SK-N-SH treated with all-trans-retinoic acid at 6 μM for 48 hours (cell line): Measurements from ENCODE around the gene P2RX4.
"Not testable (repeated sequence)": the region's sequence is repeated elsewhere in the genome, so short reads cannot be mapped to it uniquely, and the experiment has no call there.

ENCODE experiments used
- ATAC-seq: fragments of 200-7000 bp; cut with Tn5 transposase; 3 replicates; pipeline ENCODE4 v1.9.1; 2020; ENCODE audit warnings: mild to moderate bottlenecking, moderate library complexity
- ARNTL ChIP-seq: fragments of 450-650 bp; formaldehyde crosslinking; IDR thresholded peaks from 2 replicates; pipeline ENCODE4 v1.5.0; 2020; ENCODE audit warnings: low read depth, mild to moderate bottlenecking, moderate library complexity, borderline replicate concordance
- BACH2 ChIP-seq: fragments of 250-450 bp; sonication (Bioruptor Pico); IDR thresholded peaks from 2 replicates; pipeline ENCODE4 v1.9.0; 2021; ENCODE audit warnings: mild to moderate bottlenecking, borderline replicate concordance
- ESRRG ChIP-seq: fragments of 250-450 bp; sonication (Bioruptor Pico); IDR thresholded peaks from 2 replicates; pipeline ENCODE4 v1.6.1; 2021; ENCODE audit warnings: mild to moderate bottlenecking
- GLIS3 ChIP-seq: fragments of 250-450 bp; sonication (Bioruptor Pico); IDR thresholded peaks from 2 replicates; pipeline ENCODE4 v1.5.0; 2020; ENCODE audit warnings: mild to moderate bottlenecking, moderate library complexity
- ISL1 ChIP-seq: fragments of 250-450 bp; sonication (Bioruptor Pico); IDR thresholded peaks from 2 replicates; pipeline ENCODE4 v2.1.2; 2022; ENCODE audit warnings: mild to moderate bottlenecking, moderate library complexity
- OSR1 ChIP-seq: fragments of 250-450 bp; sonication (Bioruptor Pico); IDR thresholded peaks from 2 replicates; pipeline ENCODE4 v1.8.0; 2022; ENCODE audit warnings: moderate library complexity, mild to moderate bottlenecking, inconsistent platforms
- PPARA ChIP-seq: fragments of 250-450 bp; sonication (Bioruptor Pico); IDR thresholded peaks from 2 replicates; pipeline ENCODE4 v1.5.0; 2020; ENCODE audit warnings: mild to moderate bottlenecking, borderline replicate concordance
- RARB ChIP-seq: fragments of 250-450 bp; sonication (Bioruptor Pico); IDR thresholded peaks from 2 replicates; pipeline ENCODE4 v1.8.0; 2021; ENCODE audit warnings: mild to moderate bottlenecking, moderate library complexity
- SNAI2 ChIP-seq: fragments of 250-450 bp; sonication (Bioruptor Pico); IDR thresholded peaks from 2 replicates; pipeline ENCODE4 v1.5.0; 2020; ENCODE audit warnings: mild to moderate bottlenecking, moderate library complexity
- TCF4 ChIP-seq: fragments of 250-450 bp; sonication (Bioruptor Pico); IDR thresholded peaks from 2 replicates; pipeline ENCODE4 v1.8.0; 2021; ENCODE audit warnings: mild to moderate bottlenecking, moderate library complexity, borderline replicate concordance
- TOX ChIP-seq: fragments of 250-450 bp; sonication (Bioruptor Pico); IDR thresholded peaks from 2 replicates; pipeline ENCODE4 v1.8.0; 2021; ENCODE audit warnings: mild to moderate bottlenecking, moderate library complexity, borderline replicate concordance
- ZC3H10 ChIP-seq: fragments of 250-450 bp; sonication (Bioruptor Pico); IDR thresholded peaks from 2 replicates; pipeline ENCODE4 v1.5.1; 2021; ENCODE audit warnings: mild to moderate bottlenecking, moderate library complexity
- ZFP3 ChIP-seq: fragments of 250-450 bp; sonication (Bioruptor Pico); IDR thresholded peaks from 2 replicates; pipeline ENCODE4 v1.5.0; 2020; ENCODE audit warnings: mild to moderate bottlenecking, moderate library complexity
- ZFP30 ChIP-seq: fragments of 450-650 bp; formaldehyde crosslinking; IDR thresholded peaks from 2 replicates; pipeline ENCODE4 v1.5.0; 2022; ENCODE audit warnings: mild to moderate bottlenecking, moderate library complexity
- ZNF565 ChIP-seq: fragments of 450-650 bp; formaldehyde crosslinking; conservative IDR thresholded peaks from 2 replicates; pipeline ENCODE4 v1.5.0; 2020; ENCODE audit warnings: low read depth, mild to moderate bottlenecking, moderate library complexity
- ZNF70 ChIP-seq: fragments of 450-650 bp; formaldehyde crosslinking; IDR thresholded peaks from 2 replicates; pipeline ENCODE4 v1.5.0; 2020; ENCODE audit warnings: mild to moderate bottlenecking, moderate library complexity
- ZNF8 ChIP-seq: fragments of 450-650 bp; formaldehyde crosslinking; IDR thresholded peaks from 2 replicates; pipeline ENCODE4 v1.5.0; 2020; ENCODE audit warnings: mild to moderate bottlenecking, moderate library complexity
- TF ChIP-seq, protein P1 (sequence below): fragments of 250-450 bp; sonication (Bioruptor Pico); IDR thresholded peaks from 2 replicates; pipeline ENCODE4 v1.5.1; 2020; ENCODE audit warnings: low read depth, mild to moderate bottlenecking, moderate library complexity
- TF ChIP-seq, protein P2 (sequence below): fragments of 250-450 bp; sonication (Bioruptor Pico); IDR thresholded peaks from 2 replicates; pipeline ENCODE4 v1.8.0; 2021; ENCODE audit warnings: low read depth, mild to moderate bottlenecking, moderate library complexity, borderline replicate concordance
- TF ChIP-seq, protein P3 (sequence below): fragments of 250-450 bp; sonication (Bioruptor Pico); IDR thresholded peaks from 2 replicates; pipeline ENCODE4 v1.8.0; 2020; ENCODE audit warnings: mild to moderate bottlenecking, moderate library complexity, borderline replicate concordance

The P2RX4 gene

DNA sequence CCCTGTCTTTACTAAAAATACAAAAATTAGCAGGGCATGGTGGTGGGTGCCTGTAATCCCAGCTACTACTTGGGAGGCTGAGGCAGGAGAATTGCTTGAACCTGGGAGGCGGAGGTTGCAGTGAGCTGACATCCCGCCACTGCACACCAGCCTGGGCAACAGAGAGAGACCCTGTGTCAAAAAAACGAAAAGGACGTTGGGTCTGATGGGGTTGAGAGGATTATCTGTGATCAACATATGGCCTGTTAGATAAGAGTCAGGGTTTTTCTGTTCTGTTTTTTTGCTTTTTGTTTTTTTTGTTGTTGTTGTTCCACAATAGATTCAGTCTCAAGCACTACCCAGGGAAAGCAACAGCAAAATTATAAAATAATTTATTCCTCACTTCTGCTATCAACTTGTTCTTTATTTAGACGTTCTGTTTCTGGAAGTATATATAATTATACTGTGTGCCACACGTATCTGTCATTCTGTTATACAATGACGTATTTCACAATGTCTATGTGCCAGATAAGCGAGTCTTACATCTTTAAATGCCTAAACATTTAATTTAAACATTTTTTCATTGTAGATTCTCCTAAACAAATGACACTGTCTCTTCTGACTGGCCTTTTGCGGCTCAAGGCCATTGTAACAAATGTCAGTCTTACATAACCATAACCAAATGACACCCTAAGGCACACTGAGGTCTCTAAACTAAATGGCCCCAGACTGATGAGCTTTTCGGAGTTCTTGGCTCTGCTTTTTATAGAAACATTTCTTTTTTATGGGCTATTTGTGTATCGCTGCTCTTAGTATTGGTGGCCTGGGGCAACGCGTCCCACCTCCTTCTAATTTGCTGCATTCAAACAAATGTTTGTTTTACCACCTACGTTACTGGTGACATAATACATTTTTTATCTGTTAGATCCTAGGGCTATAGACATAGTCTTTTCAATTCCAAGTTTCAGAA is 7.2 kb upstream of the P2RX4 start:
- no peak; the same call in 2 of the 3 replicates for ATAC-seq
- TF ChIP-seq TCF4 (CRISPR knock-in tag) (peak; percentile 61; the same call in 1 of the 2 replicates), GLIS3 (CRISPR knock-in tag) (no peak)

DNA sequence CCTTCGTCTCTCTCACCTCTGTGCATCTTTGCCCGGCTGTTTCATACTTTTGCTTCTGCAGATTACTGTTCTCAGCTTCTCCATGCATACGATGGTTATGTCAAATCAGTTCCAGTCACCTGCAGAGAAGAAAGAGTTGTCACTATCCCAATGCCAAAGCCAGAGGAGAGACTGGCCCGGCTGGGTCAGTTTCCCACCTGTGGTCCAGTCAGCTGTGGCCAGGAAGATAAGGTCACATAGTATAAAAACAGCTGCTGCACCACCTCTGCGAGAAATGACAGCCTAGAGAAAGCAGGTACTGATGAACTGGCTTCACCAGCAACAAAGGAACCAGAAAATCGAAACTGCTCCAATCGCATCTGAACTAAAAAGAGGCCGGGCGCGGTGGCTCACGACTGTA is 6.4 kb upstream of the P2RX4 start:
- no peak for ATAC-seq
- TF ChIP-seq OSR1 (CRISPR knock-in tag) (no peak), ZNF70 (CRISPR knock-in tag) (no peak), ZFP3 (CRISPR knock-in tag) (no peak), ESRRG (no peak), ZNF8 (CRISPR knock-in tag) (no peak), GLIS3 (CRISPR knock-in tag) (no peak), SNAI2 (CRISPR knock-in tag) (no peak), ZFP30 (CRISPR knock-in tag) (no peak), ZNF565 (no peak), RARB (CRISPR knock-in tag) (no peak), TOX (CRISPR knock-in tag) (no peak), PPARA (CRISPR knock-in tag) (no peak), TCF4 (CRISPR knock-in tag) (no peak), ISL1 (CRISPR knock-in tag) (no peak), ZC3H10 (CRISPR knock-in tag) (no peak), ARNTL (CRISPR knock-in tag) (no peak)
- TF ChIP-seq, protein P1, sequence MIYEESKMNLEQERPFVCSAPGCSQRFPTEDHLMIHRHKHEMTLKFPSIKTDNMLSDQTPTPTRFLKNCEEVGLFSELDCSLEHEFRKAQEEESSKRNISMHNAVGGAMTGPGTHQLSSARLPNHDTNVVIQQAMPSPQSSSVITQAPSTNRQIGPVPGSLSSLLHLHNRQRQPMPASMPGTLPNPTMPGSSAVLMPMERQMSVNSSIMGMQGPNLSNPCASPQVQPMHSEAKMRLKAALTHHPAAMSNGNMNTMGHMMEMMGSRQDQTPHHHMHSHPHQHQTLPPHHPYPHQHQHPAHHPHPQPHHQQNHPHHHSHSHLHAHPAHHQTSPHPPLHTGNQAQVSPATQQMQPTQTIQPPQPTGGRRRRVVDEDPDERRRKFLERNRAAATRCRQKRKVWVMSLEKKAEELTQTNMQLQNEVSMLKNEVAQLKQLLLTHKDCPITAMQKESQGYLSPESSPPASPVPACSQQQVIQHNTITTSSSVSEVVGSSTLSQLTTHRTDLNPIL (CRISPR knock-in tag): no peak
- TF ChIP-seq, protein P2, sequence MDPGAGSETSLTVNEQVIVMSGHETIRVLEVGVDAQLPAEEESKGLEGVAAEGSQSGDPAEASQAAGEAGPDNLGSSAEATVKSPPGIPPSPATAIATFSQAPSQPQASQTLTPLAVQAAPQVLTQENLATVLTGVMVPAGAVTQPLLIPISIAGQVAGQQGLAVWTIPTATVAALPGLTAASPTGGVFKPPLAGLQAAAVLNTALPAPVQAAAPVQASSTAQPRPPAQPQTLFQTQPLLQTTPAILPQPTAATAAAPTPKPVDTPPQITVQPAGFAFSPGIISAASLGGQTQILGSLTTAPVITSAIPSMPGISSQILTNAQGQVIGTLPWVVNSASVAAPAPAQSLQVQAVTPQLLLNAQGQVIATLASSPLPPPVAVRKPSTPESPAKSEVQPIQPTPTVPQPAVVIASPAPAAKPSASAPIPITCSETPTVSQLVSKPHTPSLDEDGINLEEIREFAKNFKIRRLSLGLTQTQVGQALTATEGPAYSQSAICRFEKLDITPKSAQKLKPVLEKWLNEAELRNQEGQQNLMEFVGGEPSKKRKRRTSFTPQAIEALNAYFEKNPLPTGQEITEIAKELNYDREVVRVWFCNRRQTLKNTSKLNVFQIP (CRISPR knock-in tag): no peak

DNA sequence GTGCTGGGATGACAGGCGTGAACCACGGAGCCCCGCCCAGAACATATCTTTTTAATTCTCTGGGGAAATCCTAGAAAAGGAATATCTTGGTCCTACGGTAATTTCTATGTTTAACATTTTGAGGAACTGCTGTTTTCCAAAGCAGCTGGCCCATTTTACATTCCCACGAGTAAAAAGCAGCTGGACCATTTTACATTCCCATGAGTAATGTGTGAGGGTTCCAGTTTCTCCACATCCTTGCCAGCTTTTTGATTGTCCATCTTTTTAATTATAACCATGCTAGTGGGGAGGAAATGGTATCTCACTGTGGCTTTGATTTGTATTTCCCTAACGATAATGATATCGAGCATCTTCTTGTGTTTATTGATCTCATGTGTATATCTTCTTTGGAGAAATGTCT is 4.4 kb upstream of the P2RX4 start:
- no peak for ATAC-seq
- TF ChIP-seq ZFP3 (CRISPR knock-in tag) (no peak), GLIS3 (CRISPR knock-in tag) (no peak), RARB (CRISPR knock-in tag) (no peak), OSR1 (CRISPR knock-in tag) (no peak), ESRRG (no peak), SNAI2 (CRISPR knock-in tag) (no peak), TOX (CRISPR knock-in tag) (no peak), ZNF70 (CRISPR knock-in tag) (no peak), BACH2 (CRISPR knock-in tag) (no peak), ZC3H10 (CRISPR knock-in tag) (no peak), ZNF8 (CRISPR knock-in tag) (no peak), ARNTL (CRISPR knock-in tag) (no peak), TCF4 (CRISPR knock-in tag) (no peak)
- TF ChIP-seq, protein P2 (CRISPR knock-in tag): no peak
- TF ChIP-seq, protein P3, sequence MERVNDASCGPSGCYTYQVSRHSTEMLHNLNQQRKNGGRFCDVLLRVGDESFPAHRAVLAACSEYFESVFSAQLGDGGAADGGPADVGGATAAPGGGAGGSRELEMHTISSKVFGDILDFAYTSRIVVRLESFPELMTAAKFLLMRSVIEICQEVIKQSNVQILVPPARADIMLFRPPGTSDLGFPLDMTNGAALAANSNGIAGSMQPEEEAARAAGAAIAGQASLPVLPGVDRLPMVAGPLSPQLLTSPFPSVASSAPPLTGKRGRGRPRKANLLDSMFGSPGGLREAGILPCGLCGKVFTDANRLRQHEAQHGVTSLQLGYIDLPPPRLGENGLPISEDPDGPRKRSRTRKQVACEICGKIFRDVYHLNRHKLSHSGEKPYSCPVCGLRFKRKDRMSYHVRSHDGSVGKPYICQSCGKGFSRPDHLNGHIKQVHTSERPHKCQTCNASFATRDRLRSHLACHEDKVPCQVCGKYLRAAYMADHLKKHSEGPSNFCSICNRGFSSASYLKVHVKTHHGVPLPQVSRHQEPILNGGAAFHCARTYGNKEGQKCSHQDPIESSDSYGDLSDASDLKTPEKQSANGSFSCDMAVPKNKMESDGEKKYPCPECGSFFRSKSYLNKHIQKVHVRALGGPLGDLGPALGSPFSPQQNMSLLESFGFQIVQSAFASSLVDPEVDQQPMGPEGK (CRISPR knock-in tag): no peak

DNA sequence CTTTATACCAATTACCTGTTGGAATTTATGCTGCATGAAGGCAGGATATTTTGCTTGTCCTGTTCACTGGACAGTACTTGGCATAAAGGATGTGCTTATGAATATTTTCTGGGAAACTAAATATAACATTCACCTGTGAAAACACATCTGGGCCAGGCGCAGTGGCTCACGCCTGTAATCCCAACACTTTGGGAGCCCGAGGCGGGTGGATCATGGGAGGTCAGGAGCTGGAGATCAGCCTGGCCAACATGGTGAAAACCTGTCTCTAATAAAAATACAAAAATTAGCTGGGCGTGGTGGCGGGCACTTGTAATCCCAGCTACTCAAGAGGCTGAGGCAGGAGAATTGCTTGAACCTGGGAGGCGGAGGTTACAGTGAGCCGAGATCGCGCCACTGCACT is 1.4 kb upstream of the P2RX4 start:
- ATAC-seq: not testable (repeated sequence)
